Fibroblast of pulmonary artery (primary cell): Measurements from ENCODE around the gene SLC35D2.

ENCODE experiments used
- DNase-seq: peaks from one replicate; pipeline ENCODE4 v3.0.0-alpha.2; 2010; ENCODE audit warnings: low read depth
- H3K4me3 ChIP-seq: replicated peaks from 2 replicates; pipeline ENCODE4 v1.5.1; 2011; ENCODE audit warnings: low read depth, mild to moderate bottlenecking, control low read depth, low read length, moderate library complexity
- CTCF ChIP-seq: IDR thresholded peaks from 2 replicates; pipeline ENCODE4 v1.5.1; 2011; ENCODE audit warnings: mild to moderate bottlenecking, control low read depth, low read length, inconsistent platforms; ENCODE audit errors: missing control alignments

SLC35D2 gene

GRCh38 chr9:96386157-96386556, 2.6 kb upstream of the SLC35D2 start:
- H3K4me3 ChIP-seq = no peak overlapping the region
- no peak for DNase-seq
- TF ChIP-seq CTCF = no peak

- TF ChIP-seq CTCF = no peak
- no peak for DNase-seq
- H3K4me3 ChIP-seq = peak overlapping the region; percentile 70
Measured at GRCh38 chr9:96382839-96383164, 709 bp downstream of the SLC35D2 start.

- peak overlapping the region; percentile 70 for H3K4me3 ChIP-seq
- DNase-seq = peak; percentile 17
- TF ChIP-seq CTCF = no peak
Measured at GRCh38 chr9:96382175-96382574, 1.3 kb downstream of the SLC35D2 start.

- no peak for TF ChIP-seq CTCF
- no peak overlapping the region for H3K4me3 ChIP-seq
- no peak for DNase-seq
Measured at GRCh38 chr9:96381696-96382095, 1.8 kb downstream of the SLC35D2 start.

GRCh38 chr9:96381125-96381524, 2.4 kb downstream of the SLC35D2 start:
- DNase-seq = no peak
- H3K4me3 ChIP-seq = no peak overlapping the region
- no peak for TF ChIP-seq CTCF

GRCh38 chr9:96379461-96379860, 4.0 kb downstream of the SLC35D2 start:
- no peak for DNase-seq
- TF ChIP-seq CTCF = no peak
- H3K4me3 ChIP-seq = no peak overlapping the region

- DNase-seq = no peak
- no peak for TF ChIP-seq CTCF
- no peak overlapping the region for H3K4me3 ChIP-seq
Measured at GRCh38 chr9:96378187-96378586, 5.3 kb downstream of the SLC35D2 start.
